ENCODE data around the gene AQP12A.

The AQP12A gene

DNA sequence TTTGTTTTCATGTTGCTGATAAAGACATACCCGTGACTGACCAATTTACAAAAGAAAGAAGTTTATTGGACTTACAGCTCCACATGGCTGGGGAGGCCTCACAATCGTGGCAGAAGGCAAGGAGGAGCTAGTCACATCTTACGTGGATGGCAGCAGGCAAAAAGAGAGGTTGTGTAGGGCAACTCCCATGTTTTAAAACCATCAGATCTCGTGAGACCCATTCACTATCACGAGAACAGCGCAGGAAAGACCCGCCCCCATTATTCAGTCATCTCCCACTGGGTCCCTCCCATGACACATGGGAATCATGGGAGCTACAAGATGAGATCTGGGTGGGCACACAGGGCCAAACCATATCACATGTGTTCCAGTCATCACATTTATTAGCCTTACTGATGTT is 16.8 kb downstream of the AQP12A start:
- no peak for DNase-seq

DNA sequence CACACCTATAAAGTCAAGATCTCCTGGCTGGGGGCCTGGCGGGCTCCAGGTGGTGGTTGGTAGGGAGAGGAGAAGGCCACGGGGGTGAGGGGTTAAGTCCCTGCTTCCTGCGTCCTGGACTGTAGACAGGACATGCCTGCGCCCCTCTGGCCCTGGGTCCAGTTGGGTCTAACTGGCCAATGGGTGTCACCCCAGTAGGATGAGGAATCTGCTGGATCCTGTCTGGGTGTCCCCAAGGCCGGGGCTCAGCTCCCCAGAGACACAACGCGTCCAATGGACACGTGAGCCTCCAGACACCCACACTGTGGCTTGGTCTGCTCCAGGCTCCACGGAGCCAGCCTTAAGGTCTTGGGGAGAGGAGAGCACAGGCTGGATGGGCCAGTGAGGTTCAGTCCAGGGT is 19.6 kb downstream of the AQP12A start:
- DNase-seq, result no peak

DNA sequence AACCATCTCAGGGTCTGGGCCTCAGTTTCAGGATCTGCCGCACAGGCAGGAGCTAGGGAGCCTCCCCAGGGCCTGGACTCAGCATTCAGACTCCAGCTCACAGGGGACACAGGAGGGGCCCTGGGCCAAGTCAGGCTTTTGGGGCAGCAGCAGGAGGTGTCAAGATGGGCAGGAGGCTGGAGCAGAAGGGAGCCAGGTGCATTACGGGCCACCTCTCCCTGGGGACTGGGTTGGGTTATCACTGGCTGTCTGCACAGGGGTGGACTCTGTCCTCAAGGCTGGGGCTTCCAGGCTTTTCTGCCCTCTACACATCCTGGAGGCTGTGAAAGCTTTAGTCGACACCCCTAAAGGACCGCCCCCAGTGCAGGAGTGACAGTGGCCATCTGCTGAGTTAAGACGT is 20.0 kb downstream of the AQP12A start:
- no peak for DNase-seq

DNA sequence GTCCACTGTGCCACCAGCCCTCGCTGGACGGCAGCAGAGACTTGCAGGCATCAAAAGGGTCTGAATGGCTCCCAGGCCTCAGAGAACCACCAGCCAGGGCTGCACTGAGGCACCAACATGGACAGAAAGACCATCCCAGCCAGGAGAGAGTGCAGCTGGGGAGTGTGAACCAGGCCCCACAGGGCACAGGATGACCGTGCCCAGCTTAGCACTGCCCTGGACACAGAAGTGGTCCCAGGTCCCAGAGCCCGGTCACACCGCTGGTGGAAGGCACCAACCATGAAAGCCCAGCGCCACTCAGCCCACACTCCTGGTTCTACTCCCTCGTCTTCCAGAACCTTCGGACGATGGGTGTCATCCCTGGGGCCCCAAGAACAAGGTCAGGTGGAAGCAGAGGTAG is 20.5 kb downstream of the AQP12A start:
- DNase-seq, result no peak

DNA sequence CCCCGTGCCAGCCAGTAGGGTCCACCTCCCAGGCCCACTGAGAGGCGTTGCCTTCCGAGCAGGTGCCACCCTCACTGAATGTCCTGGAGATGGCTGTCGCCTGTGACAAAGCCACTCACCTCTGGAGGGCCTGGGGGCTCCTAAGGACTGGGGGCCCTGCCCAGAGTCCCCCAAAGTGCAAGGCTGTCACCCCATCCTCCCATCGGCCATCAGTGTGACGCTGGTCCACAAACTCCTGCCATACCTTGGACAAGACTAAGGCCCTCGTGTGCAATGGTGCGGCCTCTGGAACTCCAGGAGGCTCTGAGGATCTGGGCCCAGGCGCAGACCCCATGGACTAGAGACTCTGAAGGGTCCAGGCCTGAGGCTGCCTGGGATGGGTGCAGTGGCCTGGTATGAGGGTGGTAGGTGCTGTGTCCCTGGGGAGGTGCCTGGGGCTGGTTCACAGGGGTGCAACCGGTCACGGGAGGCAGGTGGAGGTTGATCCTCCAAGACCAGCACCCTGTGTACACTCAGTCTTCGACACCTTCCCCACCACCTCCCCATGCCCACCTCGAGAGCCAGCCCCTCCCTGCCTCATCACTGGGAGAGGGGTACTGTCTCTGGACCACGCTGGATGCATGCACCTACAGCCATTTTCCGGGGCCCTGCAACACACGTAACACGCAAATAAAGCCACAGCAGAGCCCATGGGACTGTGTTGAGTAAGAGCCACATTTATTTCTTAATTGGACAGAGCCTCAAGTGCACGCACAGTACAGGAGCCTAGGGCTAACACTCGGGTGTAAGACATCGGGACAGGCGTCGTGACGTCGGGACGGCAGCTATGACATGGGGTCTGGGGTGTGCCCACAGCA is 21.6 kb downstream of the AQP12A start:
- no peak for DNase-seq

DNA sequence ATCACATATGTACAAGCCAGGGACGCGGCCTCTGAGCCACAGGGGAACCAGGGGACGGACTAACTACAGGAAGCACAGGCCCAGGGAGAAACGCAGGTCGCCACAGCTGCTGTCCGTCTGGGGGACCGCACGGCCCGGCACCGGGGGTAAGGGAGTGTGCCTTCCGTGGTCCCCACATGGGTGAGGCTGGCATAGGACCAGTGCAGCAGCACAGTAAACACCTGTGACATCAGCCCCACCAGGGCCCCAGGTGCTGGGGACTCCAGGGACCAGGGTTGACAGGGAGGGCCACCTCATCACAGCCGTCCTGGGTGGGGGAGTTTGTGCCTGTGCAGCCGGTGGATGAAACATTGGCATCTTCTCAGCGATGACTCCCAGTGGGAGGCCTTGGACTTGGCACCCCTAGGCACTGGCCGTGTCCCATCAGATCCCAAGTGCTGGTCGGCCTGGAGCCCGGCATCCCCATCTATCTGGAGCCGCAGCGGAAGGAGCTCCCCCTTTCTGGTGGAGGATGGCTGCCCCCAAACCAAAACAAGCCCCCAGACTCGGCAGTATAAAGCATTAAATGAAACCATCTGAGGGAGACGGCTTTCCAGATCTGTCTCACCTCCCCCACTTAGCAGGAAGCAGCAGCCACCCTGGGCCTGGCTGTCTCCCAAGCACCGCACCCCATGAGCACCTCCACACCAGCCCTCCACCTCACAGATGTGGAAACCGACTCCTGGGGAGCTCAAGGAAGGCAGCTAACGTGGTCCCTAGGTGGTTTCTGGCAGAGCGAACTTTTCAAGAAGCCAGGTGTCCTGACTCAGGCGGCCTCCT is 22.5 kb downstream of the AQP12A start:
- no peak for DNase-seq

DNA sequence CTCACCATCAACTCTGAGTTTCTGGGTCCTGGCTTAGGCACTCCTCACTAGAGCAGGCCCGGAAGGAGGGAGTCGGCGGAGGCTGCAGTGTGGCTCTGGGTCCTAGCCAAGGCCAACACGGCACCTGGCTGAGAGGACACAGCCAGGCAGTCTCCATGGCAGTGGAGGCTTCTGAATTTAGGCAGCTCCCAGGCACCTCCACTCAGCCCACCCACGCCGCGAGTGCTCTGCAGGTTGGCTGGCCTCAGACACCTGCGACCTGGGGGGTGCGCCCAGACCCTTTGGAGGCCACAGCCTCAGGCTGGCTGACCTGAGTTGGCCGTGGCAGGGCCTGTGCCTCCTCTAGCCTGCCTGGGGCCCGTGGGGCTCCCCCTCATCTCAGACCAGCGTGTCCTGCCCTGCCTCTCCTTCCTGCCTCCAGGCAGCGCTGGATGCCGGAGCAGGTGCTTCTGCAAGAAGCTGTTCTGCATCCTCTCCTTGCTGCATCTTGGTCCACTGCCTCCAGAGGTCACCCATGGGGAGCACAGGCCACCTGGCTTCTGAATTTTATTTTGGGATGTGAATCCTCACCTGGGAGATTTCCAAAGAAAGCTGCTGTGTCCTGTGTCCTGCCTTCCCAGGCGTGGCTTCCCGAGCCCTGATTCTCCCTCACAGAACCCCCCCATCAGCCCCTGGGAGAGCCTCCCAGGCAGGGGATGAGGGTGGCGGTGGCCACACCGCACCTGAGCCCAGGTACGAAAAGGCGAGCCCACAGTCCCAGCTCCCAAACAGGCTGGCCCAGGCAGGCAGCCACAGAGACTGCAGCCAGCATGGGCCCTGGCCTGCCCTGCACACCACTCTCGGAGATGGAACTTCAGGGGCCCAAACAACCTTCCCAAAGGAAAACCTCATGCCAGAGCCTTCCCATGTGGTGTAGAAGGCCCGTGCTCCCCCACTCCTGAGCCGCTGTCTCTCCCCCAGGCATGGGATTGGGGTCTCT is 23.4 kb downstream of the AQP12A start:
- DNase-seq, result no peak

DNA sequence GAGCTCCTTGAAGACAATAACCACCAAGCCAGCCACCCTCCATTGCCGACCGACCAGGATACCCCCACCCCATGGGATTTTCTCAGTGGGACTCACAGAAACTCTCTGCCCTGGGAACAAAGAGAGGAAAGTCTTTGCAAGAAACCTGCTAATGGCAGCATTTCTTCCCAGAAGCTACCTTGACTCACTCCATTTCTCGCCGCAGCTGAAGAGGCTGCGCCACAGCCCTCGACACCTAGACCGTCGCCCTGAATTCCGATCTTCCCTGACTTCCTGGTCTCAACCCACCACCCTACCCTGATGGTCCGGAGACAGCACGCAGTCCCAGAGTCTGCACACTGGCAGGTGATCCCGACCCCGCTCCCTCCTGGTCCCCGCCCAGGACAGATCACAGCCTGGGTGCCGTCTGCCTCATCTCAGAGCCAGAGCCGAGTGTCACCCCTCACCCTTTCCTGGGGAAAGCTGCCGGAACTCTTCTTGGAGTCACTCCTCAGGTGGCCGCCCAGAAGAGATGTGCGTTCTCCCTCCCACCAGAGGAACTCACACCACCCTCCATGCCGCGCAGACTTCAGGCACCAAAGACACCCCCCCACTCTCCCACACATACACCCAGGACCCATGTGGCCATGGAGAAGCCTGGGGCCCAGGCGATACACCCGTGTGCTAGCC is 24.6 kb downstream of the AQP12A start:
- DNase-seq, result no peak

DNA sequence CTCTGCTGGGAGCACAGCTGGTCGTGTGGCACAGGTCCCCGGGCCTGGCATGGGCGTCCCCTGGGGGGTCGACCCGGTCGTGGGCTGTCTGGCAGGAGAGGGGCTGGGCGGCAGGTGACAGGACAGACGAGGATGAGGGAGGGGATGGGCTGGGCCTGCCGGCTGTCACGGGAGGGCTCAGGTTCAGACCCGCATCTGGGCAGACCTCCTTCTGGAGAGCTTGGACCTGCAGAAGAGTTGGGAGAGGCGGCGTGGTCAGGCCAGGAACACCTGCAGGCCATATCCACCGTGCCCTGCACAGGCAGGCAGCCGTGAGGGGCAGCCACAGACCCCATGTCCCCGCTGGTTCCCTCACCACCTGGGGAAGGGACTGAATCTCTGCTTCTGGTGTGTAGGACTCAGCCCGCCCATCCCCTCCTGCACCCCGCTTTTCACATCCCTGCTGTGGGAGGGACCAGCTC is 25.5 kb downstream of the AQP12A start:
- no peak for DNase-seq

DNA sequence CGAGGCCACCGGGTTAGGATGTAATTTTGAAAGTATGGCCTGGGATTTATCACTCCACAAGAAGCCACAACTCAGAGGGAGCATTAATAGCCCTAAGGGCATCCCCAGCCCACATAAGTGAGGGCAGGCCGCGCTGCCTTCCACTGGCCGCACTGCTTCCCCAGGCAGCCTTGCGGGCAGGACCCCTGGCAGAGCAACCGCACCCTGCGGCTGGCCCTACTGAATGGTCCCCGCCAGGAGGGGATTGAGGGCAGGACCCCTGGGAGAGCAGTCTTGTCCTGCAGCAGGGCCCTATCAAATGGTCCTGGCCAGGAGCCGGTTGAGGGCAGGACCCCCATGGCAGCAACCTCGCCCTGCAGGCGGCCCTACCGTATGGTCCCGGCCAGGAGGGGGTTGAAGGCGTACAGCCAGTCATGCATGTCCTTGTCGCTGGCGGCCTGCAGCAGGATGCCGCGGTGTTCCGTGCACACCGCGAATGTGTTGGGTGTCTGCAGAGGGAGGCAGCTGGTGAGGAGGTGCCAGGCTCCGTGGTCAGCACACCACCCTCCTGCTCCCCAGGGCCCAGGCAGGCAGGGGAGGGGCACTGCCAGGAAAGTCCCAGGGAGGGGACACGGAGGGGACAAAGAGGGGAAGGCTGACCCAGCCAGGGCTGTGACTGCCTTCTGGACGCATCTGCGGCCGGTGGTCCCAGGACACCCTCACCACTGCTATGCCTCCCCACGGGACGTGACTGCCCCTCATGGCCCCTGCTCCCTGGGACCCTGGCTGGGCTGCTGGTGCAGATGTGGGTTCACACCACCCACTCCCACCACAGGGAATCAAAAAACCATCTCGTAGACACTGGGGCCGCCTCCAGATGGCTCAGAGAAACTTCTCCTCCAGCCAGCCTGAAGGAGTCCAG is 26.3 kb downstream of the AQP12A start:
- no peak for DNase-seq

DNA sequence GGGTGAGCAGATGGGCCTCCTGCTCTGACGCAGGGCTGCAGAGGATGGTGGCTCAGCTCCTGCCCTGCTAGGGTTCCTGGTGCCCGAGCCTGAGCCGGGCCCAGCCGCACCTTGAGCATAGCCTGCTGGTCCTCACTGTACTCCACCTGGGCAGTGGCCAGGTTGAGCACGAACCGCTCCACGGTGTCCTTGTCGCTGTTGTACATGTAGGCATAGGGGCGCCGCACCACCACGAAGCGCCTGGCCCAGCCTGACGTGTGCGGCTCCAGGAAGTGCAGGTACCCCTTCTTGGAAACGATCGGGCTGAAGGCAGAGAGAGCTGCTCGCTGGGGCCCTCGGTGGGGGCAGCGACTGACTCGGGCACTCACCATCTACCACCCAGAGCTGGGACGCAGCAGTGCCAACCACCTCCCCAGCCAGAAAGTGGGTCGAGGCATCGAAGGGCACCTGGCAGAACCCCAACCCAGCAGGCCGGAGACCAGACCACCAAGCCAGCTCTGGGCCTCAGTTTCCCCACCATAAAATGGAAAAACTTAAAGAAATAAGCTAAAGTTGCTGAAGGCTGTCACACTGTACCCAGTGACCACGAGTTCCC is 27.3 kb downstream of the AQP12A start:
- no peak for DNase-seq

DNA sequence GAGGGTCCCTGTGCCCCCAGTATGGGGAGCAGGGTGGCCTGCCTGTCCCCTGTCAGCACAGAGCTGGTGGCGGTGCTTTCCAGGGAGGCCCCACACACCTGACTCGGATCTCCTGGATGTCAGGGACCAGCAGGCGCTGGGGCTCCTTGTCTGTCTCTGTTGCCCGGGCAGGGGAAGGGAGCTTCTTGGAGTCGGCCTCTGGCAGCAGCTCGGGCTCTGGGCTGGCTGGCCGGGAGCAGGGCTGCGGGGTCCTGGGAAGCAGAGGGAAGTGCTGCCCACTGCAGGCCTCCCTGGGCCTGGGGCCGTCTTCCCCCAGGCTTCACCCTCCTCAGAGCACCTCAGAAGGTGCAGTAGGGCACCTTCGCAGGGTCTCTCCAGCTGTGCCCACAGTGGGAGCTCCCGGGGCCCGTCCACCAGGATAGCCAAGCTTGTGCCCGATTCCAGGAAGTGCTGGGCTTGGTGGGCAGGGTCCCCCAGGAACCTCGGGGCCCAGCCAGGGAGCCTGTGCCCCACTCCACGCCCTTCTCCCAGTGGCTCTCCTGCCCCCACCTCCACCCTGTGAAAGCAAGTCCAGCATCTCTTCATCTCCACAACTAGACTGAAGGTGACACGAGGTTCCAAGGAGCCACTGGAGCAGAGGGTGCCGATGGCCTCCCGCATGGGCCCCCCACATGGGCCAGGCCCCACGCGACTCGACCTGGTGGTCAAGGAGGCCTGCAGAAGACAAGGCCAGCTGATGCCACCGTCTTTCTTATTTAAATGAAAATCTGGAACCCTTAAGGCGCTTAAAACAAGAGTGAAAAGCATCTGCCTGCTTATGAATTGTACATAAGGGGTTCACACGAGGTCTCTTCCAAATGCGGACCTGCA is 28.2 kb downstream of the AQP12A start:
- DNase-seq, result no peak

DNA sequence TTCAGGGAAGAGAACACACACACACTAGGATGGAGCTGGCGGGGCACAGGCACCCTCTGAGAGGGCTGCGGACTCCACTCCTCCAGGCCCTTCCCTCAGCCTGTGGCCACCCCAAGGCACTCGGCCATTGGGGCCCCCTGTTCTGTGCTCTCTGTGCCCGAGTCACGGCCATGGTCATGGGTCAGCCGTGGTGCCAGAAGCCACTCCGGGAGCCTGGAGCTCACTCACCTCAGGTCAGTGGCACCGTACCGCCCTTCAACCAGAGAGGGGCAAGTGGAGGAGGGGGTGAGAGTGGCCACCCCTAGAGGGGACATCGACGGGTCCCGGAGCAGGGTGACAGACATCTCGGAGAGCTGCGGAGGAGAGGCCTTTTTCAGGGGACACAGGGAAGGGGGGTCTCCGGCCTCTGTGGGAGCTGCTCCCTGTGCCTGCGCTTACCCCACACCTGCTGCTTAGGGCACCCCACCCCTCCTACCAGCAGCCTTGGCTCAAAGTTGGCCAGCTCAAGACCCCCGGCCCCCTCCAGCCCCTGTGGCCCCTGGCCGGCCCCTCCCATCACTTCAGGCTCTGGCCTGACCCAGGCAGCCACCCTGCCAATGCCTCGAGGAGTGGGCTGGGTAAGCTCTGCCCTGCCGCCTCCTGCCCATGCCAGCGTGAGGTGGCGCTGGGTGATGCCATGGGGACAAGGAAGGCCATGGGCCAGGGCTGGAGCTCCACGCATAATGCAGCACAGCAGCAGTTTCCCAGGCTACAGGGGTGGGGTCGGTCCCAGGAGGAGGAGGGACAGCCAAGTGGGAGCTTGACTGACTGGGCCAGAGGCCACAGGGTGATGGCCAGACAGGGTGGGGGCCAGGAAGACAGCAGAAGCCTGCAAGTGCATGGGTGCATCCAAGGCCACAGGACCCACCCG is 29.3 kb downstream of the AQP12A start:
- no peak for DNase-seq

DNA sequence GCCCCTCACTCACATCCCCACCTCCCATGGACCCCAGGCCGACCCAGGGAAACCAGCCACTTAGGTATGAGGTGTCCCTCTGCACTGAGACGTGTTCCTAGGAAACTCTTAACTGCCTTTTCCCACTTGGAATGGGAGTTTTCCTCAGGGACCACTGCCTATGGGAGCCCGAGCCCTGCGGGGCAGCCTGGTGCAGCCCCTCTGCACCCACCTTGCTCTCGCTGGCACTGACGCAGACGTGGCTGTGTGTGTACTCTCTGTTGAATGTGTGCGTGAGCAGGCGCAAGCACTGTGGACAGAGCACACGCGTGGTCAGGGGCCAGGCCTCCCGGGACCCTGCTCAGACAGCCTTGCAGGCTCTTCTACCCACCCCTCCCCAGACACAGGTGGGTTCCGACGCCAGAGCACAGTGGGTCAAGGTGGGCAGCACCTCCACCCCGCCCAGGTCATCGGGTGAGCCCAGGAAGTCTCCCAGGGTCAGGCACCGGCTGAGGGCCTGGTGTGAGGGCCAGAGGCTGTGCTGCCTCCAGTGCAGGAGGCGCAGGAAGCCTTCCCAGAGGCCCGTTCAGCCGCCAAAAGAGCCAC is 30.0 kb downstream of the AQP12A start:
- DNase-seq, result no peak

DNA sequence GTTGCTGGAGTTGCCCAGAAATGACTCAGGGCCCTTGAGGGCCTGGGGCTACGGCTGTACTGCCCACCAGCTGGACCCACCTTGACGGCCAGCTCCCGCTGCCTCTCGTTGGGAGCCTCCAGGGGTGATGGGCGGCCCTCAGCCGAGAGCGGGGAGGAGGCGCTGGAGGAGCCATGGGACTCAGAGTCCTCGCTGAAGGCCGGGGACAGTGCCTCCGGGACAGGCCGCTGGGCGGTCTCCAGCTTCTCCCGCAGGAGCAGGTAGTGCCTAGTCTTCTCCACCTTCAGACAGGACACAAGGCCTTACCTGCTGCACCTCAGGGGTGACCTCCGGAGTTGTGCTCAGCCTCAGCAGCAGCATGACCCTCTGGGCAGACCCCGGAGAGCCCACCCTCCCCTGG is 30.7 kb downstream of the AQP12A start:
- DNase-seq, result no peak

DNA sequence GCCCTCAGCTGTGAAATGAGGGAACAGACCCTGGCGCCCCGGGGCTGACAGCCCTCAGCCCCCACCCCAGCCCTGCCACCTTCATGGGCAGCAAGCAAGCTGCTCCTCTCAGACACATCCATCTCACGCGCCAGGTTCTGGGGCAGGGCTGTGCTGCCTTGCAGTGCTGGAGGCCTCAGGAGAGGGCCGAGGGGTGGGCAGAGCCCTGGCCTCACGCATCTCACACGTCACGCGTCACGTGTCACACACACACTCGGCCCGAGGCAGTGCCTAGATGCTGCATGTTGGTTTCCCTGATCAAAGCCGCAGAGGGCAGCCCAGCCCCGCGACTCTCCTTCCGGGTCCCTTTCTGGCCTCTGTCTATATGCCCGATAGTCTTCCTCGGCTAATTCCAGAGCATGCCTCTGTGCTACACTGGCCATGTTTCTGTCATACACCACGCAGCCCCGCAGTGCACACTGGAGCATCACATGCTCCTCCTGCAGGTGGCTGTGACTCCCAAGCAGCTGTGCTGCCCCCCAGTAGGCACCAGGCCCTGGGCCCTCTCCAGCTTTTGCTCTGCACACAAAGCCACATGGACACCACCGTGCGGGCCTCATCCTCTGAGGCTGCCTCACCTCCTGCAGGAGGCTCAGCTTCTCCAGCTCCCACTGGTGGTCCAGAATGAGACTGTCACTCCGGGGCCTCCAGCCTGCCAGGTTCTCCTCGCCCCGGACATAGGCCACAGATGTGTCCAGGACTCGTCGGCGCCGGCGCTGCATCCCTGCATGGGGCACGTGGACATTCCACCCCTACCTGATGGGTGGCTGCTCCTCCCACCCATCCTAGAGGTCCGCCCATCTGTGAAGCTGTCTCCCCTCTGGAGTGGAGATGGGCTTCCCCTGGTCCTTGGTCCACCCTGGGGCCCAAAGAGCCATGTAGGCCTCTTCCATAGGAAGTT is 31.4 kb downstream of the AQP12A start:
- no peak for DNase-seq

DNA sequence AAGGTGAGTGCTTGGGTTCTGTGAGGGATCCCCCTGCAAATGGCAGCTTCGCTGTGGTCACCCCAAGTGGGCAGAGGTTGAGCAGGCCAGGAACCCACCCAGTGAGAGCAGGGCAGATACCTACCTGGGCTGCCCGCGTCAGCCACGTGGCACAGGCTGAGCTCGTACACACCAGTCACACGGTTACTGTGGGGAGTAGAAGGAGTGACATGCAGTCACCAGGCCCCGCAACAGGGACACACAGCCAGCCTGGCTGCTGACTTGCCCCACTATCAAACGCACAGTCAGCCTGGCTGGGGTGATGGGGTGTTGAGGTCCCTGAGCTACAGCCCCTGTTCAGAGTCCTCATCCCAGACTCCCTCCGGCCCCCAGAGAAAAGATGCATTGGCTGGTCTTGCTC is 32.2 kb downstream of the AQP12A start:
- DNase-seq, result no peak
